H1 (cell line): ENCODE results near the gene RPL31. TPM values are rescaled to one million over a fixed set of nuclear protein-coding genes. Genes with fewer than 3 reads are reported as not detected.

Experiments
- CTCF ChIA-PET: fragments of 300-600 bp; sonication (Branson Sonifier 250); formaldehyde crosslinking; loops from one replicate; lab custom pipeline; 2021; ENCODE audit not compliant: partially characterized antibody; lab: Charles Lee
- POLR2A ChIA-PET: fragments of 300-600 bp; sonication (Branson Sonifier 250); formaldehyde crosslinking; loops from one replicate; lab custom pipeline; 2021; ENCODE audit warnings: inconsistent platforms; ENCODE audit not compliant: partially characterized antibody; lab: Charles Lee
- DNase-seq, 2 experiments: peaks; one replicate each; pipeline versions ENCODE4 v3.0.0 to v3.0.0-alpha.2; 2010 to 2022; ENCODE audit warnings: low spot score in 2 of 2, low read depth in 1 of 2, mixed read lengths in 1 of 2
- FAIRE-seq: peaks from 2 replicates; lab custom pipeline; 2011; peaks lifted over from hg19 to GRCh38; lab: Jason Lieb, UNC
- H2AFZ ChIP-seq: 2 replicates; pipeline ENCODE4 v1.8.1; 2012; ENCODE audit warnings: low read length, inconsistent platforms
- H2AK5ac ChIP-seq: 2 replicates; pipeline ENCODE4 v1.6.1; 2013; ENCODE audit warnings: low read depth, low read length
- H2BK120ac ChIP-seq: replicated peaks from 2 replicates; pipeline ENCODE3; 2013; ENCODE audit warnings: low read depth, low read length, inconsistent platforms
- H2BK12ac ChIP-seq: 2 replicates; pipeline ENCODE4 v1.6.1; 2013; ENCODE audit warnings: low read depth, low read length
- H2BK15ac ChIP-seq: 2 replicates; pipeline ENCODE4 v1.6.1; 2013; ENCODE audit warnings: low read length
- H2BK20ac ChIP-seq: 2 replicates; pipeline ENCODE4 v1.6.1; 2013; ENCODE audit warnings: low read length
- H2BK5ac ChIP-seq: 2 replicates; pipeline ENCODE4 v1.6.1; 2013; ENCODE audit warnings: low read depth, low read length
- H3K14ac ChIP-seq: 2 replicates; pipeline ENCODE4 v1.6.1; 2013; ENCODE audit warnings: inconsistent platforms; ENCODE audit not compliant: insufficient read length
- H3K18ac ChIP-seq: 2 replicates; pipeline ENCODE4 v1.6.1; 2013; ENCODE audit warnings: low read length; ENCODE audit errors: extremely low read depth
- H3K23ac ChIP-seq: 2 replicates; pipeline ENCODE4 v1.6.1; 2013; ENCODE audit warnings: inconsistent platforms; ENCODE audit not compliant: insufficient read length
- H3K23me2 ChIP-seq: 2 replicates; pipeline ENCODE4 v1.6.1; 2013; ENCODE audit warnings: low read depth, low read length
- H3K27ac ChIP-seq: 2 replicates; pipeline ENCODE4 v1.6.1; 2011; ENCODE audit warnings: low read depth, low read length, inconsistent platforms
- H3K27me3 ChIP-seq, 4 experiments: replicated peaks in 1 of 4; 1 replicate in 1 of 4; 2 replicates in 3 of 4; pipeline versions ENCODE4 v1.6.1 to v1.8.1; 2011 to 2013; ENCODE audit warnings: low read length in 3 of 4, mild to moderate bottlenecking in 3 of 4, inconsistent platforms in 2 of 4, mixed read lengths in 2 of 4, moderate library complexity in 1 of 4; ENCODE audit not compliant: control insufficient read depth in 3 of 4, insufficient read depth in 3 of 4; ENCODE audit errors: extremely low read depth in 1 of 4
- H3K36me3 ChIP-seq, 4 experiments: 2 replicates each; pipeline versions ENCODE4 v1.6.1 to v1.8.1; 2011 to 2013; ENCODE audit warnings: mild to moderate bottlenecking in 4 of 4, low read length in 3 of 4, moderate library complexity in 2 of 4, control low read depth in 1 of 4, inconsistent platforms in 1 of 4; ENCODE audit not compliant: insufficient read depth in 4 of 4, control insufficient read depth in 2 of 4
- H3K4ac ChIP-seq: replicated peaks from 2 replicates; pipeline ENCODE3; 2013; ENCODE audit warnings: low read length, low read depth, mixed read lengths, inconsistent platforms; ENCODE audit not compliant: insufficient read length
- H3K4me1 ChIP-seq, 4 experiments: replicated peaks in 1 of 4; 1 replicate in 1 of 4; 2 replicates in 3 of 4; pipeline versions ENCODE4 v1.6.1 to v1.8.1; 2011 to 2013; ENCODE audit warnings: low read length in 3 of 4, inconsistent platforms in 2 of 4, mixed read lengths in 1 of 4; ENCODE audit not compliant: insufficient read depth in 4 of 4, control insufficient read depth in 3 of 4
- H3K4me2 ChIP-seq, 2 experiments: 2 replicates each; pipeline versions ENCODE4 v1.6.1 to v1.8.1; 2011 to 2013; ENCODE audit warnings: low read depth in 2 of 2, low read length in 2 of 2, control low read depth in 1 of 2, inconsistent platforms in 1 of 2, mild to moderate bottlenecking in 1 of 2; ENCODE audit not compliant: insufficient read depth in 1 of 2
- H3K4me3 ChIP-seq, 4 experiments: fragments of 200-600, 300-600 bp in 1 of 4; sonication (generic), shearing (Covaris generic), sonication (Bioruptor Twin) in 1 of 4; 2 replicates each; pipeline versions ENCODE4 v1.5.1 to v1.8.1; 2011 to 2016; ENCODE audit warnings: low read length in 4 of 4, low read depth in 3 of 4, control low read depth in 2 of 4, inconsistent platforms in 2 of 4, mild to moderate bottlenecking in 2 of 4, mixed read lengths in 1 of 4, moderate library complexity in 1 of 4; ENCODE audit not compliant: insufficient read depth in 2 of 4; ENCODE audit errors: extremely low read depth in 1 of 4
- H3K56ac ChIP-seq: replicated peaks from 2 replicates; pipeline ENCODE3; 2013; ENCODE audit warnings: low read depth, mild to moderate bottlenecking, mixed read lengths, low read length, inconsistent platforms; ENCODE audit not compliant: insufficient read length
- H3K79me1 ChIP-seq: 2 replicates; pipeline ENCODE4 v1.6.1; 2013; ENCODE audit warnings: low read depth, low read length, control low read depth
- H3K79me2 ChIP-seq, 2 experiments: 2 replicates each; pipeline versions ENCODE4 v1.6.1 to v1.8.1; 2012 to 2013; ENCODE audit warnings: low read length in 2 of 2, mild to moderate bottlenecking in 2 of 2, inconsistent platforms in 1 of 2; ENCODE audit not compliant: insufficient read depth in 2 of 2, control insufficient read depth in 1 of 2
- H3K9ac ChIP-seq, 4 experiments: replicated peaks in 1 of 4; 1 replicate in 1 of 4; 2 replicates in 3 of 4; pipeline versions ENCODE4 v1.6.1 to v1.8.1; 2011 to 2013; ENCODE audit warnings: low read depth in 3 of 4, low read length in 3 of 4, control low read depth in 2 of 4, mild to moderate bottlenecking in 2 of 4, moderate library complexity in 2 of 4, inconsistent platforms in 1 of 4; ENCODE audit errors: extremely low read depth in 1 of 4
- H3K9me3 ChIP-seq, 2 experiments: 2 replicates each; pipeline versions ENCODE4 v1.6.1 to v1.8.1; 2012 to 2013; ENCODE audit warnings: mild to moderate bottlenecking in 2 of 2, moderate library complexity in 2 of 2, control low read depth in 1 of 2, inconsistent platforms in 1 of 2, low read depth in 1 of 2, low read length in 1 of 2, mixed read lengths in 1 of 2; ENCODE audit not compliant: insufficient read depth in 2 of 2
- H4K20me1 ChIP-seq, 2 experiments: replicated peaks in 1 of 2; 2 replicates each; pipeline versions ENCODE3 to v1.8.1; 2011 to 2013; ENCODE audit warnings: inconsistent platforms in 2 of 2, low read length in 2 of 2, mild to moderate bottlenecking in 1 of 2; ENCODE audit not compliant: insufficient read depth in 2 of 2, control insufficient read depth in 1 of 2
- H4K5ac ChIP-seq: 2 replicates; pipeline ENCODE4 v1.6.1; 2013; ENCODE audit warnings: low read length, low read depth, mixed read lengths, inconsistent platforms; ENCODE audit not compliant: insufficient read length
- H4K8ac ChIP-seq: 2 replicates; pipeline ENCODE4 v1.8.0; 2013; ENCODE audit warnings: mild to moderate bottlenecking, moderate library complexity, low read length, inconsistent platforms; ENCODE audit not compliant: insufficient read depth; ENCODE audit errors: extremely low read depth
- H4K91ac ChIP-seq: replicated peaks from 2 replicates; pipeline ENCODE3; 2013; ENCODE audit warnings: low read length, mixed read lengths, inconsistent platforms; ENCODE audit not compliant: insufficient read length
- ATF2 ChIP-seq: IDR thresholded peaks from 2 replicates; pipeline ENCODE4 v1.6.1; 2012; ENCODE audit warnings: low read length, inconsistent platforms
- FOSL1 ChIP-seq: IDR thresholded peaks from 2 replicates; pipeline ENCODE4 v1.6.1; 2011; ENCODE audit warnings: mild to moderate bottlenecking, low read depth, low read length, moderate library complexity; ENCODE audit not compliant: insufficient read depth
- KDM1A ChIP-seq: fragments of 200-600, 300-600 bp; sonication (generic); IDR thresholded peaks from 2 replicates; pipeline ENCODE4 v1.7.1; 2016; ENCODE audit warnings: mild to moderate bottlenecking, low read length, borderline replicate concordance
- RFX5 ChIP-seq: IDR thresholded peaks from 2 replicates; pipeline ENCODE4 v1.6.1; 2011; ENCODE audit warnings: low read depth, low read length, improper control_type of control experiment, borderline replicate concordance
- WGBS, 2 experiments: shearing (Covaris generic) in 1 of 2; methylation state at CpG; one replicate each; pipeline versions ENCODE4 v1.1.6 to v1.1.7; 2013 to 2015; ENCODE audit warnings: low lambda C conversion rate in 2 of 2, mixed read lengths in 2 of 2, inconsistent platforms in 1 of 2, low coverage in 1 of 2, missing lambda C conversion rate in 1 of 2; ENCODE audit not compliant: insufficient replicate concordance in 2 of 2, insufficient coverage in 1 of 2, insufficient read length in 1 of 2; ENCODE audit errors: extremely low coverage in 1 of 2, missing lambda C conversion rate in 1 of 2; 5-methylcytosine and 5-hydroxymethylcytosine counted together
- polyA plus RNA-seq, 7 experiments: library from polyadenylated mRNA; depleted of rRNA in 3 of 7; stranded (reverse) in 5 of 7; unstranded in 2 of 7; fragments of >200 nt in 5 of 7; fragments of 200-250 nt in 2 of 7; gene quantifications; 1 replicate in 5 of 7; 2 replicates in 1 of 7; 4 replicates in 1 of 7; pipeline versions ENCODE4 v1.2.1 to v1.2.3, GENCODE V29; 2011 to 2013; ENCODE audit warnings: missing spikeins in 2 of 7, mixed read lengths in 2 of 7
- total RNA-seq: library from RNA; stranded (reverse); fragmentation: NEBNext Ultra II Directional; extraction: Animal tissue kit (Norgen Biotek cat#: 25700); gene quantifications from 2 replicates; pipeline ENCODE4 v1.2.1, GENCODE V29; 2021

Gene RPL31
- total and polyA plus RNA-seq, 2 of the 8 experiments (the other 6 are each of a cell fraction or from before 2014, with no cell fraction given), result 1,463 to 1,722 TPM

GRCh38 chr2:100963026-100963375, 39.1 kb upstream of the RPL31 start:
- Histone ChIP-seq H2BK15ac (no peak overlapping the region), H3K79me2 (no peaks in the 10 kb centered on the region), H3K9ac (no peak overlapping the region), H2AK5ac (no peak overlapping the region), H3K27ac (no peak overlapping the region), H3K36me3 (no peaks in the 10 kb centered on the region), H4K20me1 (no peaks in the 10 kb centered on the region), H2BK12ac (no peak overlapping the region), H2BK5ac (no peak overlapping the region), H2BK120ac (no peak overlapping the region), H3K9me3 (no peaks in the 10 kb centered on the region), H2BK20ac (no peak overlapping the region), H3K14ac (no peak overlapping the region), H3K4me1 (peaks cover 0 to 3% (median 0%) of the 10 kb centered on the region in 4 experiments; a peak in 1 of 7 replicates), H3K4ac (no peak overlapping the region), H3K18ac (no peak overlapping the region), H3K79me1 (no peaks in the 10 kb centered on the region), H2AFZ (no peak overlapping the region), H3K56ac (no peak overlapping the region), H3K23me2 (no peaks in the 10 kb centered on the region), H4K8ac (no peak overlapping the region), H3K4me3 (no peak overlapping the region), H4K91ac (no peak overlapping the region), H4K5ac (no peak overlapping the region), H3K23ac (no peak overlapping the region), H3K4me2 (no peak overlapping the region), H3K27me3 (no peaks in the 10 kb centered on the region)
- WGBS, 2 experiments, result 95% methylated on average over 4 of the region's 4 CpGs; no CpG with 5 or more reads in 1 of the 2 experiments
- POLR2A ChIA-PET, result no interaction called here
- no peak for DNase-seq
- CTCF ChIA-PET, result no interaction called here
- TF ChIP-seq KDM1A, result no peak
- no peak for TF ChIP-seq FOSL1
- no peak for TF ChIP-seq ATF2
- TF ChIP-seq RFX5, result no peak
- FAIRE-seq, result no peak
